ENCODE results near the gene HAUS7. TPM values are rescaled to one million over a fixed set of nuclear protein-coding genes. Genes with fewer than 3 reads are reported as not detected.

HAUS7 gene
- total and polyA plus RNA-seq, 2 experiments from 2014 or later: 19.8 to 22.6 TPM

- Histone ChIP-seq H3K36me3 (no peaks in the 10 kb centered on the region), H3K9me3 (ENCODE audit: low read depth) (no peaks in the 10 kb centered on the region), H3K27ac (no peak overlapping the region), H3K4me3 (no peak overlapping the region), H3K4me1 (ENCODE audit: low read depth) (peaks cover under 1% of the 10 kb centered on the region), H3K27me3 (no peaks in the 10 kb centered on the region)
- no peak for DNase-seq (ENCODE audit: low read depth in 1 of 2, low spot score in 1 of 2)
- no peak for TF ChIP-seq CTCF (IDR thresholded peaks at IDR 0.05; ENCODE audit: low read depth, low read length)
Measured at GRCh38 chrX:153417637-153418036, 52.7 kb downstream of the HAUS7 start.

GRCh38 chrX:153416781-153417450, 53.5 kb downstream of the HAUS7 start:
- peaks cover 6% of the 10 kb centered on the region for H3K27me3 ChIP-seq
- TF ChIP-seq CTCF (IDR thresholded peaks at IDR 0.05; ENCODE audit: low read depth, low read length): no peak
- no peaks in the 10 kb centered on the region for H3K9me3 ChIP-seq (ENCODE audit: low read depth)
- no peak overlapping the region for H3K27ac ChIP-seq
- DNase-seq (ENCODE audit: low read depth in 1 of 2, low spot score in 1 of 2): peak in 1 of 2 donors; percentile 16
- H3K36me3 ChIP-seq: no peaks in the 10 kb centered on the region
- H3K4me3 ChIP-seq: no peak overlapping the region
- no peaks in the 10 kb centered on the region for H3K4me1 ChIP-seq (ENCODE audit: low read depth)

GRCh38 chrX:153414856-153415510, 55.4 kb downstream of the HAUS7 start:
- H3K4me3 ChIP-seq: no peak overlapping the region
- H3K27ac ChIP-seq: no peak overlapping the region
- H3K4me1 ChIP-seq (ENCODE audit: low read depth): no peaks in the 10 kb centered on the region
- peak in 1 of 2 donors; percentile 55 for DNase-seq (ENCODE audit: low read depth in 1 of 2, low spot score in 1 of 2)
- H3K27me3 ChIP-seq: peaks cover 19% of the 10 kb centered on the region
- H3K36me3 ChIP-seq: no peaks in the 10 kb centered on the region
- H3K9me3 ChIP-seq (ENCODE audit: low read depth): no peaks in the 10 kb centered on the region
- no peak for TF ChIP-seq CTCF (IDR thresholded peaks at IDR 0.05; ENCODE audit: low read depth, low read length)

GRCh38 chrX:153413731-153414130, 56.6 kb downstream of the HAUS7 start:
- no peak for DNase-seq (ENCODE audit: low read depth in 1 of 2, low spot score in 1 of 2)
- no peak for TF ChIP-seq CTCF (IDR thresholded peaks at IDR 0.05; ENCODE audit: low read depth, low read length)

GRCh38 chrX:153412746-153413720, 57.3 kb downstream of the HAUS7 start:
- Histone ChIP-seq H3K27ac (no peak overlapping the region), H3K36me3 (no peaks in the 10 kb centered on the region), H3K27me3 (peaks cover 19% of the 10 kb centered on the region), H3K9me3 (ENCODE audit: low read depth) (no peaks in the 10 kb centered on the region), H3K4me3 (no peak overlapping the region), H3K4me1 (ENCODE audit: low read depth) (no peaks in the 10 kb centered on the region)
- no peak for TF ChIP-seq CTCF (IDR thresholded peaks at IDR 0.05; ENCODE audit: low read depth, low read length)
- no peak for DNase-seq (ENCODE audit: low read depth in 1 of 2, low spot score in 1 of 2)

More at GRCh38 chrX:153413731-153414130, 56.6 kb downstream of the HAUS7 start:
- H3K36me3 ChIP-seq: no peaks in the 10 kb centered on the region
- H3K4me1 ChIP-seq (ENCODE audit: low read depth): no peaks in the 10 kb centered on the region
- no peaks in the 10 kb centered on the region for H3K9me3 ChIP-seq (ENCODE audit: low read depth)
- no peak overlapping the region for H3K27ac ChIP-seq
- peaks cover 19% of the 10 kb centered on the region for H3K27me3 ChIP-seq
- H3K4me3 ChIP-seq: no peak overlapping the region
